ENCODE results near the gene OBP2A.

Gene OBP2A

DNA sequence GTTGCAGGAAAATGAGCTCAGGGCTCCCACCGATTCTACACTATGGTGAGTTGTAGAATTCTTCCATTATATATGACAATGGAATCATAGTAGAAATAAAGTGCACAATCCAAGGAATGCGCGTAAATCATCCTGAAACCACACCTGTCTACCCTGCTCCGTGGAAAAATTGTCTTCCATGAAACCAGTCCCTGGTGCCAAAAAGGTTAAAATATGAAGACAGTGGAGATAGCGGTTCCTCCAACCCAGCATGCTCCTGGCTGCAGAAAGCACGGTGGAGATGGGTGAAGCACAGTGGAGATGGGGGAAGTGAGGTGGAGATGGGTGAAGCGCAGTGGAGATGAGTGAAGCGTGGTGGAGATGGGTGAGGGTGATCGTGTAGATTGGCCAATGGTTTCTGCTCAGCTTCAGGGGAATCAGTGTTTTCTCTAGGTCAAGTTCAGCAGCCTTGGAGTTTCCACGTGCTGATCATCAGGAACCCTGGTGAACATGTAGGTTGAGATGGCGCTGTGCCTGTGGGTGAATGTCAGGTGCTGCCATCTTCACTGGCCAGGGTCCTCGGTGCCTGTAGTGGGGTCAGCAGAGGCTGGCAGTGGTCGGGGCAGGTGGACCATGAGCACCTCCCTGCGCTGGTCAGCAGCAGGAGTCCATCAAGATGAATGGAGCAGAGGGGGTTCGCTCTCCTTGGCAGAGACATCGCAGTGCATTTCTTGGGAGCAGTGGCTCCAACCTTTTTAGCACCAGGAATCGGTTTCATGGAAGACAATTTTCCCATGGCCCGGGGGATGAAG, 35.9 kb downstream of the OBP2A start:
- no peak for DNase-seq

DNA sequence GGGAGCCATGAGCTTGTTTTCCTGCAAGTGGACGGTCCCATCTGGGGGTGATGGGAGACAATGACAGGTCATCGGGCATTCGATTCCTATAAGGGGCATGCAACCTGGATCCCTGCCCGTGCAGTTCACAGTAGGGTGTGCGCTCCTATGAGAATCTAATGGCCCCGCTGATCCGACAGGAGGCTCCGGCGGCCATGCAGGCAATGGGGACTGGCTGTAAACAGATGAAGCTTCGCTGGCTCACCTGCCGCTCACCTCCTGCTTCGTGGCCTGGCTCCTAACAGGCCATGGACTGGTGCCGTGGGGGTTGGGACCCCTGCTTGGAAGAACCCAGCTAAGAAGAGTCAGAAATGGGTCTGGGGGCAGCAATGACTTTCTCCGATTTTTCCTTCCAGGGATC, 36.6 kb downstream of the OBP2A start:
- DNase-seq: no peak

DNA sequence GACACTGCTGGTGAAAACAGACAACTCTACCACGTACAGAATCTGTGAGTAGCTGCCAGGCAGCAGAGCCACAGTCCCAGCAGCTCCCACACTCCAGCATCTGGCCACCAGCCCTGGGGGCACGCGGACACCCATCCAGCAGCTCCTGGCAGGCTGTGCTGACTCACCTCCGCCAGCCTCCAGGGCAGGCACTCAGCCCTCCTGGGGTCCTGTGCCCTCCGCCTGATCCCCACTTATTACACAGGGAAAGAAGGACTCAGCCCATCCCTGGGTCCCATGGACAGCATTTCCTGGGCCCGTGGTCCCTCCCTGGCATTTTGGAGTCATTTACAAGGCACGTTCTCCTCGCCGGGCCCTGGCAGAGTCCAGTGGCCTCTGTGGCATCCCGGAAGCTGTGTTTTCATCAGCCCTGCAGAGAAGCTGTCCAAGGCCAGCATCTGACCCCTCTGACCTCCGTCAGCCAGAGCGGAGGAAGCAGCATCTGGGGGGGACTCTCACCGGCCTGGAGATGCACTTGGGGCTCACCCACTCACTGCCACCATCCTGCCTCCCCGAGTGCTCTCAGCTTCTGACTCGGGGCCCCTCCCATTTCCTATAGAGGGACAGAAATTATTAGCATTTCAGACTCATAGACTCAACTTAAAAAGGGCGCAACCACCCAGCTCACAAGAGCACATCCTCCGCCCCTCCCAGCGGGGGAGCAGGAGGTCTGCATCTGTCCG, 37.2 kb downstream of the OBP2A start:
- DNase-seq: no peak

DNA sequence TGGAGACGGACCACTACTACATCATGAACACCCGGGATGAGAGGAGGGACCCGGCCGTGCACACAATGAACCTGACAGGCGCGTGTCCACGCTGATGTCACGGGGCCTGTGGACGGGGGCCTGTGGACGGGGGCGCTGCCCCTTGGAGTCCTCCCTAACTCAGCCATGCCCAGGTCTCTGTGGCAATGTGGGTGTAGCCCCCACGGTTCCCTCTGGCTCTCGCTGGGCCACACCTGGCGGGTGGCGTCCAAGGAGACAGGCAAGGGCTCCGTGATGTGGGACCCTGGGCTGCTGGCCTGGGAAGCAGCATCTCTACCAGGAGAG, 37.7 kb downstream of the OBP2A start:
- no peak for DNase-seq

DNA sequence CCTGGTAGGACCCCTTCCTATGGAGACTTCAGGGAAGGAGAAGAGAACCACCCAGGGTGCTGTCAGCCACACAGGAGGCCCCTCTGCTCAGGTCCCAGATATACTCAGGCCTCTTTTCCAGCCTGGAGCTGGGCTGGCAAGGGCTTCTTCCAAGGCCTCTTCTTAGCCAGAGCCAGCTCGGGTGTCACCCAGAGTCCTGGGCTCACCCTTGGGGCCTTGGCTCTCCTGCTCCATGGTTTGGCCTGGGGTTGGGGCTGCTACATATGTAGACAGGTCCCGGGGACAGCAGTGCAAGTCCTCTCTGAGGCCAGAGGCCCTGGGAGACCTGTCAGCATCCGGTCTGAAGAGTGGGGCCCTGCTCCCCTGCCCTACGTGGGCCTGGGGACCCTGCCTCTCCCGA, 38.4 kb downstream of the OBP2A start:
- no peak for DNase-seq

DNA sequence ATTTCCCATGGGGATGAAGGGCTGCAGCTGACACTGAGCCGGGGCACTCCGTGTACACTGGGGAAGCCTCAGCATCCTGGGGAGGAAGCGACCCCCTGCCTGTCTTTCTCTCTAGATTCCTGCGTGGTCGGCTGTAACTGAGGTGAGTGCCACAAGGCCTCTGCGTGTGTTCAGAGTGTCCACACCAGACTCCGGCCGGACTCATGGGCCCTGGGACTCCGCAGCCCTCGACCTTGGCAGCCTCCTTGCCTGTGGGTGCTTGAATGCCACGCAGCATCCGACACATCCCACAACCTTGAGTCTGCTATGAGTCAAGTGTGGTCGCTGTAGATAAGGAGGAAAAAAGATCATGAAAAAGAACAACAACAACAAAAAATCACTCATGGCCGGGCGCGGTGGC, 39.0 kb downstream of the OBP2A start:
- DNase-seq: no peak

DNA sequence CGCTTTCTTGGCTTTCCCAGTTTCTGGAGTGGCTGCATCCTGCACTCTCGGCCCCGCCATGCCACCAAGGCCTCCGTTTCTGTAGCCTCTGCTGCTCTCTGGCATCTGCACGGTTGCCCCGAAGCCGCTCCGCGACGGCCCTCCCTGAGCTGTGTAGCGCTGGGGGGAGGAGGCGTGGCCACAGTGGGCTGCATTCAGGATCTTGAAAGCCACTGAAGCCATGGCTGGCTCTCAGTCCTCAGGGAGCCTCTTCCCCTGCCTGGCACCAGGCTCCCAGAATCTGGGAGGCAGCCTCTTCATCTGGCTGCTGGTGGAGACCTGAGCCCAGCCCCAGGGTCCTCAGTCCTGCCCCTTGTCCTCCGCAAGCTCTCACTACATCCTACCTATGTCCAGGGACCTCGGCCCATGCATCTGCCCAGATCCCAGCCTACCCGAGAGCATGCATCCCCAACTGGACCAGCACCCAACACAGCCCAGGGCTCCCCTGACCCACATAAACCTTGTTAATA, 40.7 kb downstream of the OBP2A start:
- DNase-seq: no peak

DNA sequence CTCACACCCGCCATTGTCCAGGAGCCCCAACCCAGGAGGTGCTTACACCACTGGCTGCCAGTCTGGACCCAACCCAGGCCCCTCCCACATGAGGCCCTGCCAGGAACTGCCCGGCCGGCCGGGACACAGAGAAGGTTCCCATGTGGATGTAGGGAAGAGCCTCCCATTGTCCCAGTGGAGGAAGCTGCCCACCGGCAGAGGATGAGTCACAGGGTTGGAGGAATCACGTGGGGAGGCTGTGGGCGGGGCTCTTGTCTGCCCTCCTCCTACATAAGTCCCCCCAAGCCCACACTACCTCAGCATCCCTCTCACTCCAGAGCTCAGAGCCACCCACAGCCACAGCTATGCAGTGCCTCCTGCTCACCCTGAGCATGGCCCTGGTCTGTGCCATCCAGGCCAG, 41.7 kb downstream of the OBP2A start:
- no peak for DNase-seq

DNA sequence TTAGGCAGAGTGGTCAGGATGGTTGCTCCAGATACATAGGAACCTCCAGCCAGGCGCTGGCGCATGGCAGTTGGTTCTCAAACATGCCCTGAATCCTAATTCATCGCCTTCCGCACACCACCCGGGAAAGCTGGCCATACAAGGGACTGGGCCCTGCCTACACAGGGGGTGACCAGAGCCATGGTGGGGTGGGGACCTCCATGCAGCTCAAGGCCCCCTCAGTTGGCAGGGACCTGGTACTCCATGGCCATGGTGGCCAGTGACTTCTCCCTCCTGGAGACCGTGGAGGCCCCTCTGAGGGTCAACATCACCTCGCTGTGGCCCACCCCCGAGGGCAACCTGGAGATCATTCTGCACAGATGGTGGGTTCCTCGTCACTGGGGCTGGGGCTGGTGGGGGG, 42.4 kb downstream of the OBP2A start:
- DNase-seq: no peak

DNA sequence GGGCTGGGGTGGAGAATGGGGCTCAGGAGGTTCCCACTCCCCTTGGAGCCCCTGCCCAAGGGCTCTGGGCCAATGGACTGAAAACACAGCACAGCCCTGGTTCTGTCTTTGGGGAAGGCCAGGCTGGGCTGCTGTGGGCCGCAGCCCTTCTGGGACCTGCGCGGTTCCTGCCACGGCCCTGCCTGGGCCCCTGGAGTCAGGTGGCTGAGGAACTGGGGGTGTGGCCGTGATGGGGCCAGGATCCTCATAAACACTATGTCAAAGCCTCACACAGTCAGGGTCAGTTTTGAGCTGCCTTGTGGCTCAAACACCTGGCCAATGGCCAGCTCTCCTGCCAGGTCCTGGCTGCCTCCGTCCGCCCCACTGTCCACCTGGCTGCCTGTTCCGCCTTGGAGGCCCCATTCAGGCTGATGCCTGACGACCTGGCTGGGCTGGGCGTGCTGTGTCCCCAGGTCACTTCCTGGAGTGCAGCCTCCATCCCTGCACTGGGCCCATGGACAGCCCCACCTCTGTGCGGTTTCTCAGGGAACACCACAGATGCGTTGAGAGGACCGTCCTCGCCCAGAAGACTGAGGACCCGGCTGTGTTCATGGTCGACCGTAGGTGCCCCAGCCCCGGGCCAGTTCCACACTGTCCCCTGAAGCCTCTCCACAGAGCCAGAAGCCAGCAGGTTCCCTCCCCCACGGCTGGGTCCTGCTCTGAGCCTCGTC, 43.1 kb downstream of the OBP2A start:
- no peak for DNase-seq

DNA sequence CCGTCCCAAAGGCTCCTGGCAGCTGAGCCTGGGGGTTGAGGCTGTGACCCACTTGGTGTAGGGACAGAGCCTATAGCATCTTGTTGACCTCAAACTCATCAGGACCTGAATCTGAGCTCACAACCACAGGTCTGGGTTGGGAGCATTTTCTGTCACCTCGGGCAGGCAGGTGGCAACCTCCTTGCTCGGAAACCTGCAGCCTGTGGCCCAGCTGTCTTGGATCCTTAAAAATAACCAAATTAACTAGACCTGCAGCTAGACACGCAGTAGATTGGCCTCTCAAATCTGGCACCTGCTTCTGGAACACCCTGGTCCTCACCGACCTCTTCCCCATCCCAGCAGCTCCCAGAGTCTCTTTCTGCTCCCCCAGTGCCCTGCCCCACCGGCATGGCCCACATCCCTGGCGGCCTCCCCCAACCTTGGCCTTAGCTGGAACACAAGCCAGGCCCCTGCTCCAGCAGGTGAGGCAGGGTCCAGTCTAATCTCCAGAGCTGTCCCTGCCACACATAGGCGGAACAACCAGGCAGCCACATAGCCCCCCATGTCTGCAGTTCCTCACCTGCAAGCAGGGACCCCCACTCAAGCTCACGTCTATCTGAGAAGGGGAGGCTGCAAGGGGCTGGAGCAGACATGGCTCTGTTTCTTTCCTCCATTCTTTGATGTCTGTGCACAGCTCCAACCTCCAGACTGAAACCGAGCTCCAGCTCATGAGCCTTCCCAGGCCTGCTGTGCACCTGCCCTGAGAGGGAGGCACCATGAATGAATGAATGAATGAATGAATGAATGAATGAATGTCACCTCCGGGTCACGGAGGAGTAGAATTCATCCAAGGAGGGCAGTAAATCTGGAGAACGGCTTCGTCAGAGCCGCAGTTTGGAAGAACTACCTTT, 43.9 kb downstream of the OBP2A start:
- DNase-seq: no peak

DNA sequence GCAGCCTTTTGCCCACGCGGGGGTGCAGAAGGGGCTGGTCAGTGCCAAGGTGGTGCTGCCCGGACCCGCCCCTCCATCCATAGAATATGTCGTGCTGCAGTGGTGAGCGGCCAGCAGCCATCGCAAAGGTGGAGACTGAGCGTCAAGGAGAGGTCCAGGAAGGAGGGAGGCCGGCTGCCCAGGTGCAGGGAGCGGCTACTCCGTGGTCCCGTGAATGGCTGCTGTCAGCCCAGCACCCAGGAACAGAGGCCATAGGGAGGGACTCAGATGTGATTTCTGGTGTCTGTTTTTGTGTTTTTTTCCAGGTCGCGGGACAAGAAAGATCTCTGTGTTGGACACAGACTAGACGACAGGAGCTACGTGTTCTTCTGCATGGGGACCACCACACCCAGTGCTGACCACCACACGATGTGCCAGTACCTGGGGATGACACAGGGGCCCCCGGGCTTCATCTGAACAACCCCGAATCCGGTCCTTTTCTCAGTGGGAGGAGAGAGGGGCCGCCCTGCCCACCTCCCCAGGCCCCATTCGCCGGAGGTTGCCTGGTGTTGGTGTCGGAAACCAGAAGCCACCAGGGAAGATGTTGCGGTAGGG, 44.7 kb downstream of the OBP2A start:
- no peak for DNase-seq

DNA sequence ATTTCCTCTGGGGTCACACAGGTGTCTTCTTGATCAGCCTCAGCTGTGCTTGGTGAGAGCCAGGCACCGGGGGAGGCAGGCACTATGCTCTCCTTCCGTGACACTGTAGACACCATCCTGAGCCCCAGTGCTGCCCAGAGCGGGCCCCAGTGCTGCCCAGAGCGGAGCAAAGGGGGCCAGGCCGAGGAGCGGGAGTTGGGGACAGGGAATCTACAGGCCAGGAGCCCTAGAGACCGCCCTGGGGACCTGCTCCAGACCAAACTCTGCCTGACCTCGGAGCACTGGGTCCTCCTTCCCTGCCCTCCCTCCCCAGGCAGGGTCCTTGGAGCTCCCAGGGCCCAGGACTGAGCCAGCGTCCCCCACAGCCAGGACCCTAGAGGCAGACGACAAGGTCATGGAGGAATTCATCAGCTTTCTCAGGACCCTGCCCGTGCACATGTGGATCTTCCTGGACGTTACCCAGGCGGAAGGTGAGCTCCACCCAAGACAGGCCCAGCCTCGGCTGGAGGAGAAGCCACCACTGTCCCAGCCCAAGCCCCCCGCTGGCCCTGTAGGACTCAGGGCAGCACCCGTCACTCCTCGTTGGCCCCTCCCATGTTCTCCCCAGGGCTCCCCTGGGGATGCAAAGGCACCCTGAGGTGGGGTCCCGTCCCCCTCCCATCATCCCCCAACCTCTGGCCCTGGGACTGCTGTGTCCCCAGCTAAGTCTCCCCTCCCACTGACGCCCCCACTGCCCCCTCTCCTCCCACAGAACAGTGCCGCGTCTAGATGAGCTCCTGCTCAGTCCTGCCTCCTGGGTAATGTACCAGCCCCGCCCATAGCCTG, 45.8 kb downstream of the OBP2A start:
- no peak for DNase-seq

DNA sequence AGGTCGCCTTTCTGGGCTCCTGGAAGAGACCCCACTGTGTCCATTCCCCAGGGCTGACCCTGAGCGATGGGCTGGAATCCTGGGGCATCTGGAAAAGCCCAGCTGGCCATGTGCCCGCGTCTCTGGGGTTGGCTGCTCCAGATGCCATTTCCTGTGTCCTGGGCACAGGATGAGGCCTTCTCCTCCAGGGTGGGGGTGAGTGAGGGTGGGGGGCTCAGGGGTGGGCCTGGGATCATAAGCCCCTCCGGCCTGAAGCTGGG, 46.3 kb downstream of the OBP2A start:
- no peak for DNase-seq

DNA sequence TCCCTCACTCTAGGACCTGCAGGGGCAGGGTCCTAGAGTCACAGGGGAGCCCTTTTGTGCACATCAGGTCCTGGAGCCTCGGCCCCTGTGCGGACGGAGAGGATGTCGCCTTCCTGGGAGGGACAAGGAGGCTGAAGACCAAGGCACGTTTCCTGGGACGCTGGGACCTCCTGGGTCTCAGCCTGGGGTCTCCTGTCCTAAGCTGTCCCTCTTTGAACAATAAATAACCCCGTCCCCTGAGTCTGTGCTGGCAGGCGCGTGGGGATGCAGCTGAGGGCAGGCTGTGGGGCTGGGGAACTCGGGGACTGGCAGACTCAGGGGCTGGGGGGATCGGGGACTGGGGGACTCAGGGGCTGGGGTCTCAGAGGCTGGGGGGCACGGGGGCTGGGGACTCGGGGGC, 46.7 kb downstream of the OBP2A start:
- DNase-seq: no peak

DNA sequence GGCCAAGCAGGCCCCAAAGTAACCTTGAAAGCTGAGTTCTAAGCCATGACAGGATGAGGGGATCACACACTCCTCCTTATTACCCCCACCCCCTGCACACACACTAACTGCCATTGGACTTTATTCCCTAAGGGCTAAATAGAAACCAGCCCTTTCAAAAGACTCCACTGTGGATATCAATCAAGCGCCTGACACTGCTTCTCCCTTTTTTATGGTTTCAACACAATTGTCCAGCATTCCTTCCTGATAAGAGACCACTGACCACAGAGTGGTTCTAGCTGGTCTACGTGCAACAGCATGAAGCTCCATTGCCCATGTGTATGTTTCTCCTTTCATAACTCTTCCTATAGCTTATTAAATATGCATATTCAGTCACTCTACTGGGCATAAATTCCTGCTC, 50.3 kb downstream of the OBP2A start:
- DNase-seq: no peak
